Stimulated activated effector memory CD8-positive, alpha-beta T cell treated with anti-CD3 and anti-CD28 coated beads, Interleukin-12 subunit alpha, Interleukin-12 subunit beta, amount 100 ng/mL, for 72 hours (primary cell): Measurements from ENCODE around the gene SH3GLB1.

Experiments
- ATAC-seq: fragments of 150-1000 bp; cut with Tn5 transposase; 2 replicates; pipeline ENCODE4 v1.10.0; 2021
- DNase-seq, 2 donors: peaks; one replicate each; pipeline ENCODE4 v3.0.0; 2021 to 2022; ENCODE audit warnings: low spot score in 2 of 2
- H3K27ac Mint-ChIP-seq: one replicate; pipeline ENCODE4 v1.8.0; 2022; ENCODE audit warnings: mild to moderate bottlenecking, mixed read lengths
- H3K36me3 Mint-ChIP-seq: one replicate; pipeline ENCODE4 v1.8.0; 2022; ENCODE audit warnings: mild to moderate bottlenecking, mixed read lengths
- H3K4me1 Mint-ChIP-seq: one replicate; pipeline ENCODE4 v1.8.0; 2022; ENCODE audit warnings: mixed read lengths
- H3K4me3 Mint-ChIP-seq: one replicate; pipeline ENCODE4 v1.8.0; 2022; ENCODE audit warnings: mild to moderate bottlenecking, mixed read lengths
- H3K9me3 Mint-ChIP-seq: one replicate; pipeline ENCODE4 v1.8.0; 2022; ENCODE audit warnings: mixed read lengths

SH3GLB1 gene

DNA sequence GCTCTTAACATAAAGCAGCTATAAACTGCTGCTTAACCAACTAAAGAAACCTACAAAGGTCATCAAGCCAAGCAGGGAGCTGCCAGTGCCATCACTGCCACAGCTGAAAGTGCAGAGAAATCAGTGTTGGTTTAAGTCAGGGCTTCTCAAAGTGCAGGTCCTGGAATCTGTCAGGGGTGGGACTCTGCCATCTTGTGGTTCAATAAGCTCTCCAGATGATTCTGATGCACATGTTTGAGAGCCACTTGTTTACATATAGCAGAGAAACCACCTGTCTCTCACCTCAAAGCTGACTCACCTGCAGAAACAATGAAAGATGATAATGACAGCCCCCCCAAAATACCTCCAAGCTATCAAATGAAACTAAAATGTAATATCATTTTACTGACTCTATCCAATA is 49.3 kb downstream of the SH3GLB1 start:
- DNase-seq (no peak), ATAC-seq (peak; percentile 59)
- Mint-ChIP-seq H3K9me3 (no peaks in the 10 kb centered on the region), H3K4me3 (no peak overlapping the region), H3K4me1 (peaks cover 15% of the 10 kb centered on the region), H3K27ac (no peak overlapping the region), H3K36me3 (no peaks in the 10 kb centered on the region)

- Mint-ChIP-seq H3K9me3 (no peaks in the 10 kb centered on the region), H3K27ac (no peak overlapping the region), H3K36me3 (no peaks in the 10 kb centered on the region), H3K4me1 (peaks cover 15% of the 10 kb centered on the region), H3K4me3 (no peak overlapping the region)
- DNase-seq (no peak), ATAC-seq (no peak)
Observed at GRCh38 chr1:86754265-86754974, 50.0 kb downstream of the SH3GLB1 start.

GRCh38 chr1:86756062-86756406 is 51.7 kb downstream of the SH3GLB1 start:
- ATAC-seq, result no peak

GRCh38 chr1:86757272-86757984 is 53.1 kb downstream of the SH3GLB1 start:
- DNase-seq, result no peak
- no peak for ATAC-seq
- no peak overlapping the region for H3K4me3 Mint-ChIP-seq
- no peaks in the 10 kb centered on the region for H3K36me3 Mint-ChIP-seq
- H3K4me1 Mint-ChIP-seq, result no peaks in the 10 kb centered on the region
- H3K9me3 Mint-ChIP-seq, result peaks cover 4% of the 10 kb centered on the region
- H3K27ac Mint-ChIP-seq, result no peak overlapping the region

More at GRCh38 chr1:86756062-86756406, 51.7 kb downstream of the SH3GLB1 start:
- Mint-ChIP-seq H3K4me3 (no peak overlapping the region), H3K27ac (no peak overlapping the region), H3K36me3 (no peaks in the 10 kb centered on the region), H3K4me1 (peaks cover 5% of the 10 kb centered on the region), H3K9me3 (peaks cover 4% of the 10 kb centered on the region)
- DNase-seq, result no peak

GRCh38 chr1:86758570-86758969 is 54.2 kb downstream of the SH3GLB1 start:
- no peak for DNase-seq
- Mint-ChIP-seq H3K4me3 (no peak overlapping the region), H3K36me3 (no peaks in the 10 kb centered on the region), H3K4me1 (no peaks in the 10 kb centered on the region), H3K9me3 (peaks cover 4% of the 10 kb centered on the region), H3K27ac (no peak overlapping the region)
- no peak for ATAC-seq

GRCh38 chr1:86760199-86760598 is 55.8 kb downstream of the SH3GLB1 start:
- Mint-ChIP-seq H3K9me3 (peaks cover 4% of the 10 kb centered on the region), H3K4me1 (no peaks in the 10 kb centered on the region), H3K36me3 (no peaks in the 10 kb centered on the region), H3K4me3 (no peak overlapping the region), H3K27ac (no peak overlapping the region)
- no peak for ATAC-seq
- no peak for DNase-seq

DNA sequence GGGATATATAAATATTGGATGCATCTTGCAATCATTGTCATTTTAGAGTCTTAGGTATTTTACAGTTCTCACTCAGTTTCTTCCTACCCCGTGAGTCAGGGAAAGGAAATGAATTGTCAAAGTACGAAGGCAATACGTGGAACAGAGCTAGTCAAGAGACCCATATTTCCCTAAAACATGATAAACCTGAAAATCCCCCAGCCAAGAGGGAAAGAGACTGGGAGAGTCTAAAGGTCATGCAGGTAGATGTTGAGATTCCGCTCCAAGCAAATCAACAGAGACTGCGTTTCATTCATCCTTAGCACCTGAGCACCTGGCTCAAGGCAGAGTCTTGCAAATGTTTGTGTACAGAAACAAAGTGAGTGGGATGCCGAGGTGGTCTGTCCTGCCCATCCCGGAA is 58.0 kb downstream of the SH3GLB1 start:
- ATAC-seq (no peak), DNase-seq (no peak)
- Mint-ChIP-seq H3K4me3 (no peak overlapping the region), H3K9me3 (peaks cover 4% of the 10 kb centered on the region), H3K4me1 (no peaks in the 10 kb centered on the region), H3K27ac (no peak overlapping the region), H3K36me3 (no peaks in the 10 kb centered on the region)

- no peak overlapping the region for H3K27ac Mint-ChIP-seq
- H3K36me3 Mint-ChIP-seq, result no peaks in the 10 kb centered on the region
- H3K4me3 Mint-ChIP-seq, result no peak overlapping the region
- DNase-seq (no peak), ATAC-seq (no peak)
- H3K9me3 Mint-ChIP-seq, result peaks cover 4% of the 10 kb centered on the region
- no peaks in the 10 kb centered on the region for H3K4me1 Mint-ChIP-seq
Observed at GRCh38 chr1:86764523-86764922, 60.1 kb downstream of the SH3GLB1 start.

DNA sequence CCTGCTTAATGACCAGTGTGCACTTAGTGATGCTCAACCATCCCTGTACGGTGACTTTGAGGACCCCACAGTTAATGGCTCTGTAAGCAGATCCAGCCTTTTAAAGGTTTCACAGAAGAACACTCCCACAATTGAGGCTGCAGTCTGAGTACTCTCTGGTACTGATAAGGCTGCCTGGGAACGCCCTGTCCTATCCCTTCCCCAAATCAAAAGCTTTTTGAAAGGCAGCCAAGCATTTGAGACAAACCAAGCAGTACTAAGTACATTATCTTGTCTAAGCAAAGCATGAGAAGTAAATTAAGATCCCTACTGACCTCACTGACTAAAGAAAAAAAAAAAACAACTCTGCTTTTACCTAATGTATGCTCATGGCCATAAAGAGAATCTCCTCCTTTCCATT is 60.7 kb downstream of the SH3GLB1 start:
- Mint-ChIP-seq H3K4me3 (no peak overlapping the region), H3K9me3 (peaks cover 1% of the 10 kb centered on the region), H3K4me1 (no peaks in the 10 kb centered on the region), H3K27ac (no peak overlapping the region), H3K36me3 (no peaks in the 10 kb centered on the region)
- ATAC-seq (no peak), DNase-seq (no peak)

DNA sequence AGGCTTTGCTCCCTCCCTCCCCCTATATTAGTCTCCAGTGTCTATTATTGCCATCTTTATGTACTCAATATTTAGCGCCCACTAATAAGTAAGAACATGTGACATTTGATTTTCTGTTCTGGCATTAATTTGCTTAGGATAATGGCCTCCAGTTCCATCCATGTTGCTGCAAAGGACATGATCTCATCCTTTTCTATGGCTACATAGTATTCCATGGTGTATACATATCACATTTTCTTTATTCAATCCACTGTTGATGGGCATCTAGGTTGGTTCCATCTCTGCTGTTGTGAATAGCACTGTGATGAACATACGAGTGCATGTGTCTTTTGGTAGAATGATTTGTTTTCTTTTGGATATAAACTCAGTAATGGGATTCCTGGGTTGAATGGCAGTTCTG is 61.3 kb downstream of the SH3GLB1 start:
- Mint-ChIP-seq H3K27ac (no peak overlapping the region), H3K9me3 (no peaks in the 10 kb centered on the region), H3K36me3 (no peaks in the 10 kb centered on the region), H3K4me1 (no peaks in the 10 kb centered on the region), H3K4me3 (no peak overlapping the region)
- no peak for ATAC-seq
- no peak for DNase-seq

GRCh38 chr1:86768554-86768953 is 64.2 kb downstream of the SH3GLB1 start:
- no peak overlapping the region for H3K27ac Mint-ChIP-seq
- no peaks in the 10 kb centered on the region for H3K4me1 Mint-ChIP-seq
- DNase-seq (no peak), ATAC-seq (no peak)
- no peaks in the 10 kb centered on the region for H3K9me3 Mint-ChIP-seq
- H3K4me3 Mint-ChIP-seq, result no peak overlapping the region
- no peaks in the 10 kb centered on the region for H3K36me3 Mint-ChIP-seq

DNA sequence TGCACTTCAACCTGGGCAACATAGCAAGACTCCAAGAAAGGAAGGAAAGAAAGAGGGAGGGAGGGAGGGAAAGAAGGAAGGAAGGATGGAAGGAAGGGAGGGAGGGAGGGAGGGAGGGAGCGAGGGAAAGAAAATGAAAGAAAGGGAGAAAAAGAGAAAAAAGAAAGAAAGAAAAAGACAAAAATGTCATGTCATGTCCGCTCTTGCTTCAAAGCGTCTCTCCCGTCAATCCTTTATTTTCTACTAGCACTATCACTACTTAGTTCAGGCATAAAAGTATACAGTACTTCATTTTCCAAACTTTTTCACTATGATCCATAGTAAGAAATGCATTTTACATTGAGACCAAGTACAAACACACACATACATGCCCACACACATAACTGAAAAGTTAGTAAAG is 64.7 kb downstream of the SH3GLB1 start:
- Mint-ChIP-seq H3K9me3 (no peaks in the 10 kb centered on the region), H3K4me3 (no peak overlapping the region), H3K27ac (no peak overlapping the region), H3K36me3 (no peaks in the 10 kb centered on the region), H3K4me1 (peaks cover 5% of the 10 kb centered on the region)
- no peak for ATAC-seq
- DNase-seq, result no peak

DNA sequence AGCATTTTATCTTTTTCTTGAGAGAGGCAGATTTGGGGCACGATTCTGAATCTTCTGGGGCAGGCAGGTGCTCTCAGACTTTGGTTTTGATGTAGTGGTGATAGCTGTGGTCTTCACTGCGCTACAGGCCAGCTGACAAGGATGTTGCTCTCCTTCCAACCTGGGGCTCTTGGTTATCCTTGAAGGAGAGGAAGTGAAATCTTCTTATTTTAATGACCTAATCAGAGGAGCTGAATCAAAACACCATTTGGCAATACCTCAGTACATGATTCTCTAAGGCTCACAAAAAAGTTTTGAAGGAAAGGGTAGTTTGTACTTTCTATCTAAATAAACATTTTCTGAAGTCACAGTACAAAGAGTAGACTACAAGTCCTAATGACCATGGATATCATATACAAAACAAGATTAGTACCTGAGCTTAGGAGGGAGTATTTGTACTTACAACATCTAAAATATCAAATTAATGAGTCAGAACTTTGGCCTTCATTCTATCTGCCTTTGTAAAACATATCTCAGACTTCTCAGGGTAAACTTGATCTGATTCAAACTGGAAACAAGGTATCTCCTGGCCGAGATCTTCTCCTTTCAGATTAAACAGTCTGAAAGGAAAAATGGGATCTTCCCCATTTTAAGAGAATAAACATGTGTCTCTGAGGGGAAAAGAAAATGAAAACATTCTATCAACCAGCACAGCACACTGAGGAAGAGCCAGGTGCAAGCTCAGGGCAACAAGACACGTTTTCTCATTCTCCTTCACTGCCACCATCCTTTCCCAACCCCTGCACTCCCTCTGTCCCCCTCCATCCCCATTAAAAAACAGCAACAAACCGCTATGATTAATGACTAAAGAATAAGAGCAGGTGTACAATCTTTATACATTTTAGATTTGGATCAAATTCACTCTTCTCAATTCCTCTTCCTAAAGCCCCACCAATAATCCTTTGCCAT is 69.2 kb downstream of the SH3GLB1 start:
- peak overlapping the region; percentile 50 for H3K4me3 Mint-ChIP-seq
- no peaks in the 10 kb centered on the region for H3K36me3 Mint-ChIP-seq
- ATAC-seq, result no peak
- no peak for DNase-seq
- H3K27ac Mint-ChIP-seq, result peak overlapping the region; percentile 81
- no peaks in the 10 kb centered on the region for H3K9me3 Mint-ChIP-seq
- H3K4me1 Mint-ChIP-seq, result peaks cover 10% of the 10 kb centered on the region

DNA sequence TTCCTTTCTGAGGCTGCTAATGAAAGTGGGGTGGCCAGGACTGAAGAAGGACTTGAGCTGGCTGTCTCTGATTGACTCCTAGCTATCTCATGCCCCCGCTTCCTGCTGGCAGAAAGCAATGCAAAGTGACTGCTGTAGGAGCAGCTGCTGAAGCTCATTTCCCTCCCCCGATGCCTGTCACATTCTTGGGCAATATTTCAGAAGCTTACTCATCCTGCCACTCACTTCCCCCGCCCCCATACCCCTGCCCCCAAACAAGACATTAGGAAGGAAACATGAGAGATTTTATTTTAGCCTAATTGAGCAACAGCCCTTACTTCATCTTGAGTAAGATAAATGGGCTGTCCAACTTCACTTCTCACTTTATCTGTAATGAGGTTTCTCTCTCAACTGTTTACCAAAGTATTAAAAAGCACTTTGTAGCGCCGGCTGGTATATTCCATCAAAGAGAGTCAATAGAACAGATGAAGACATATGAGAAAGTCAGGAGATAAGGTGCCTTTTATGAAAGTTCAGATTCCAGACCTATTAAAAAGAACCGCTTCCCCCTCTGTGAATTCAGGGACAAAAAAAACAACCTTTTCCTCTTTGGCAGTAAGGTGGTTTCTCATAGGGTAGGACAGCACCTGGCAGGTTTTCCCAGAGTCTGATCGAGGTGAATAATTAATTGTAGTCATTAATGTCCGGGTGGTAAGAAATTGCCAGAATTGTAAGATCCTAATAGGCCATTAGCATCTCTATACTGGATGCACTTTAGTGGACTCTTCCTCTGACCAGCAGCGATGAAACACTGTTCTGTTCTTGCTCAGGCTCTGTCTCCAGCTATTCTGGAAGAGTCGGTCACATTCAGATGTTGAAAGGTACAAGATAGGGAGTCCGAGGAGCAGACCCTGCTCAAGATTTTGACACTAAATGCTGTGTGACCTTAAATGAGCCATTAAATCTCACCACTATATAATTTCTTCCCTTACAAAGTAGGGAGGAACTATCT is 70.2 kb downstream of the SH3GLB1 start:
- peak overlapping the region; percentile 81 for H3K27ac Mint-ChIP-seq
- H3K4me3 Mint-ChIP-seq, result peak overlapping the region; percentile 50
- H3K36me3 Mint-ChIP-seq, result no peaks in the 10 kb centered on the region
- no peaks in the 10 kb centered on the region for H3K9me3 Mint-ChIP-seq
- DNase-seq (peak; percentile 18 to 70), ATAC-seq (peak; percentile 98)
- H3K4me1 Mint-ChIP-seq, result peaks cover 10% of the 10 kb centered on the region
